IPS DF 19.7 (cell line): ENCODE data around the gene SCGB1A1.

Experiments
- DNase-seq: peaks from one replicate; pipeline ENCODE4 v3.0.0-alpha.2; 2013; ENCODE audit warnings: low read depth, low spot score

The SCGB1A1 gene

DNA sequence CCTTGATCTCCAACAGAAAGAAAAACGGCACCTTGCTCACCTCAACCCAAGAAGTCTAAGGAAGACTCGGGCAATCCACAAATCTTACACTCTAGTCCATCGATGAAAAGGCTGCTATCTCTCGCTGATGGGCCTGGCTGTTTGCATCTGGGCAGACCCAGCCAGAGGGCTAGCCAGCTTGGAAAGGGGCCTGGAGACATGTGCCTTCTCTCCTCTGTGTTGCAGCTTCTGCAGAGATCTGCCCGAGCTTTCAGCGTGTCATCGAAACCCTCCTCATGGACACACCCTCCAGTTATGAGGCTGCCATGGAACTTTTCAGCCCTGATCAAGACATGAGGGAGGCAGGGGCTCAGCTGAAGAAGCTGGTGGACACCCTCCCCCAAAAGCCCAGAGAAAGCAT is 3.2 kb downstream of the SCGB1A1 start:
- no peak for DNase-seq

DNA sequence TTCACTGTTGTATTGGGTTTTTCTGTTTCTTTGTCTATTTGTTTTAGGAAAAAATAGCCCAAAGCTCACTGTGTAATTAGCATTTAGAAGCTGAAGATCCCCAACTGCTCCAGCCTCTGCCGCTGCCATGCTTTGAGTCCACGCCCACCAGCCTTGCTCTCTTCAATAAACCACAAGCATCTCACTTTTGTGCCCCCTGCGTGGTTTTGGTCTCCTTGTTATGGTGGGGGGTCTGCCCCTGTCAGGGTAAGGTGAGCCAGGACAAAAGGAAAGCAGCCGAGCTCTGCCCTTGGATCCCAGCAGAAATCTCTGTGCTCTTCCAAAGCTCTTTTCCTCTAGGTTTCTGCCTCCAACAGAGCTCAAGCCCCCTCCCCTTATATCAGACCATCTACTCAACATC is 4.2 kb downstream of the SCGB1A1 start:
- no peak for DNase-seq

DNA sequence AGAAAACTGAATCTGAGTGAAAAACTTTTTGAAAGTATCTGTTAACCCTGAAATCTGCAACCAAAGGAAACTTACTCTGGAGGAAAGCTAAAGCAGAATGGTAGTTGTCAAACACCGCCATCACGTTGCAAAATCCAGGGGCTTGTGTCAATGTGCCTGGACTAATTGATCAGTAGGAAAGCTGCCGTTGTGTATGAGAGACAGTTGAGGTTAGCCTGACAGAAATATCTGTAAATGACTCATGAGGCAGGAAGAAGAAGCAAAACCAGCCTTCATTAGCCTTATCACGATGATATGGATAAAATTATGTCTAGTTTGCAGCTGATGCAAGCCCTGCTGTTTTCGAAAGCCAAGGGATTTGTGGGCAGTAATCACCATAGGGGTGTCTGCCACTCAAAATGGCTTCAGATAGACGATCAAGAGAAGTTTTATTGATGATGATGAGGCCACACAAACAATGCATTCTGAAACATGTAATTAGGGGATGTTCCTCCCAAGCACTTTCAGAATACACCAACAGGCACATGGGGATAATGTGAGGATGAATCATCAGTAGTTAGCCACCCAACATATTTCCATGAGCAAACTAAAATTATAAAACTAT is 8.9 kb downstream of the SCGB1A1 start:
- DNase-seq = no peak

DNA sequence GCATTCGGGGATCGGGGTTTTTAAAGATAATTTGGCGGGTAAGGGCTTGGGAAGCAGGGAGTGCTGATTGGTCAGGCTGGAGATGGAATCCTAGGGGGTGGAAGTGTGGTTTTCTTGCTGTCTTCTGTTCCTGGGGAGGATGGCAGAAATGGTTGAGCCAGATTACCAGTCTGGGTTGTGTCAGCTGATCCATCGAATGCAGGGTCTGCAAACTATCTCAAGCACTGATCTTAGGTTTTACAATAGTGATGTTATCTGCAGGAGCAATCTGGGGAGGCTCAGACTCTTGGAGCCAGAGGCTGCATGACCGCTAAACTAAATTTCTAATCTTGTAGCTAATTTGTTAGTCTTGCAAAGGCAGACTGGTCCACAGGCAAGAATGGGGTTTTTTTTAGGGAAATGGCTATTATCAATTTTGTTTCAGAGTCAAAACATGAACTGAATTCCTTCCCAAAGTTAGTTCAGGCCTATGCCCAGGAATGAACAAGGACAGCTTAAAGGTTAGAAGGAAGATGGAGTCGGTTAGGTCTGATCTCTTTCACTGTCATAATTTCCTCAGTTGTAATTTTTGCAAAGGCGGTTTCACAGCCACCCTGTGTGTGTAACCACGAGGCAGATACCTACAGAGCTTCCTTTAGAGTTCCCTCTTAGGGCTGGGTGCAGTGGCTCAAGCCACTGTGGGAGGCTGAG is 10.2 kb downstream of the SCGB1A1 start:
- DNase-seq = no peak

DNA sequence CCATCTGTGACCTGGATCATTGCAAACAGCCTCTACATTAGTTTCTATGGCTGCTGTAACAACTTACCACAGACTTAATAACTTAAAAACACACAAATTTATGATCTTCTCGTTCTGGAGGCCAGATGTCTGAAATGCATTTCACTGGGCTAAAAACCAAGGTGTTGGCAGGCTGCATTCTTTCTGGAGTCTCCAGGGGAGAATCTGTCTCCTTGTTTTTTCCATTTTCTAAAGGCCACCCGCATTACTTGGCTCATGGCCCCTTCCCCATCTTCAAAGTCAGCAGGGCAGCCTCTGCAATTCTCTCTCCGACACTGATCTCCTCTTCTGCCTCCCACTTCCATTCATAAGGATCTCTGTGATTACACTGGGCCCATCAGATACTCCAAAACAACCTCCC is 11.6 kb downstream of the SCGB1A1 start:
- DNase-seq = no peak

DNA sequence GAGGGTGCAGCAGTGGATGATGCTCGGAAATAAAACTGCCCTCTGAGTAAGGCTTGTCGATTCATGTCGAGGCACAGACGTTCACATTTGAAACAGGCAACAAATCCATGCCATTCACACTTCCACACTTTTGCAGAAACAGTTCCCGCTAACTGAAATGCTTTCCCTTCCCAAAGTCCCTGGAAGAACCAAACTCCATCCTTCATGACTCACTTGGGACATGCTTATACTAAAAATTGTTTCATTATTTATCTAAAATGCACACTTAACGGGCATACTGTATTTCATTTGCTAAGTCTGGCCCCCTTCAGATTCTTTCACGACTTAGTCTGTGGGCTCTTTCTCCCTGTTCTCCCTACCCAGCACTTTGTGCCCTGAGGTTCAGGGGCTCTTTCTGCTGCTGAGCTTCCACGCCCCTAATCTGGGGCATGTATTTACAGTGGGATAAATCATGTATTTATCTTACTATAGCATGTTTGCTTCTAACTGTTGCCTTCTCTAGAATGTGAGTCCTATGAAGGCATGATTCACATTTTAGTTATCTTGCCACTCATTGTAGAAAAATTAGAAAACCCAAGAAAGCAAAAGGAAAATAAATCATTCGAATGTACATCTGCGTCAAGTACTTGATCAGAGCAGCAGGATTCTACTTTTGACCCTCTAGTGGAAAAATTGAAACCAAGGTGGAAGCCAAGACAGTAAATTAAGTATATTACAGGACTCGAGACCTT is 12.5 kb downstream of the SCGB1A1 start:
- DNase-seq = no peak

DNA sequence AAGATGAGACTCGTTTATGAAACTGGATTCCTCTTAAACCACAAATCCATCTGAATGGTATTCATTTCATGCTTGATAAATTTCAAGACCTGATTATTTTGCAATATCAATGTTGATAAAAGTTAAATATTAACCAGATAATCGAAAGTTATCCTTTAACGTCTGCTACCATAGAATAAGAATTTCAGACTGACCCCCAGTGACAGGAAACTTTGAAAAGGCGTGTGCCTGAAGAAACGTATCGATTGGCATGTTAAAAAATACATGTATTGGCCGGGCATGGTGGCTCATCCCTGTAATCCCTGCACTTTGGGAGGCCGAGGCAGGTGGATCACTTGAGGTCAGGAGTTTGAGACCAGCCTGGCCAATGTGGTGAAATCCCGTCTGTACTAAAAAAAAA is 13.9 kb downstream of the SCGB1A1 start:
- DNase-seq = no peak

DNA sequence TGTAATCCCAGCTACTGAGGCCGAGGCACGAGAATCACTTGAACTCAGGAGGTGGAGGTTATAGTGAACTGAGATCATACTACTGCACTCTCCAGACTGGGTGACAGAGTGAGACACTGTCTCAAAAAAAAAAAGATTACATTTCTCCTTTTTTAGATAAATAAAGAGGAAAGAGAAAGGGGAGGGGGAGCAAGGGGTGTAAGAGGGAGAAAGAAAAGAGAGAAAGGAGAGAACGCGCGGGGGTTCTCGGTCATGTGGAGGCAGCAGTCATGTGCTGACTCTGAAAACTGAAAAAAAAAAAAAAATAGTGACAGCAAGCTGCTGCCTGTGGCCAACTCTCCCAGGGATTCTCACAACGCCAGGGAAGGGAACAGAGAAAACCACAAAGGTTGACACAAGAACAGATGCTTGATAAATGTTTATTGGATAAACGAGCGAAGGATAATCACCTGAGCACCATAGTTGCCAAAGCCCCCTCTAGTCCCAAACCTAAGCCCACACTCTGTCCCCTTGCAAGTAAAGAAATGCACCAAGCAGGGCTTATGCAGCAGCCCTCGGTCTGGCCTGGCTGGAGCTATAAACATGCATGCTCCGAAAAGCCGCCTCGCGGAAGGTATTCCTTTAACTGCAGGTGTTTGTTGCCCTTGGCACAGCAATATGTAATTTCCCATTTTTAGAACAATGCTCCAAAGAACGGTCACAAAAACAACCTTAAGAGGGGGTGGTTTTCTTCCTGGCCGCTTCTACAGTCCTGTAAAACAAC is 14.5 kb downstream of the SCGB1A1 start:
- DNase-seq = no peak

DNA sequence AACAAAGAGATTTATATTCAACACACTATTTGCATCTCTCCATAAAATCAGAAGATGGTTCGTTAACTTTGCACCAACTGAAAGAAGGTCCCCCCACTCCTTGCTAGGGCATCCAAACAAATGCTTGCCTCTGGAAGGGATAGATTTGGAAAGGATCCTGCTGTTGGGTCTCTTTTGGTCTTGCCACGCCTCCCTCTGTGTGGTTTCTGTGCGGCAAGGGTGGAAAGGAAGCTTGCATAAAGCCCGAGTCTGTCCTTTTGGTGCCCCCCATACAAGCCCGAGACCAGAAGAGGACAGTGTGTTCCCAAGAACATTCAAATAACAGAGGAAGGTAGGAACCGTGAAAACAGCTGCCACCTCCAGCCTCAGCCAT is 15.1 kb downstream of the SCGB1A1 start:
- DNase-seq = no peak

DNA sequence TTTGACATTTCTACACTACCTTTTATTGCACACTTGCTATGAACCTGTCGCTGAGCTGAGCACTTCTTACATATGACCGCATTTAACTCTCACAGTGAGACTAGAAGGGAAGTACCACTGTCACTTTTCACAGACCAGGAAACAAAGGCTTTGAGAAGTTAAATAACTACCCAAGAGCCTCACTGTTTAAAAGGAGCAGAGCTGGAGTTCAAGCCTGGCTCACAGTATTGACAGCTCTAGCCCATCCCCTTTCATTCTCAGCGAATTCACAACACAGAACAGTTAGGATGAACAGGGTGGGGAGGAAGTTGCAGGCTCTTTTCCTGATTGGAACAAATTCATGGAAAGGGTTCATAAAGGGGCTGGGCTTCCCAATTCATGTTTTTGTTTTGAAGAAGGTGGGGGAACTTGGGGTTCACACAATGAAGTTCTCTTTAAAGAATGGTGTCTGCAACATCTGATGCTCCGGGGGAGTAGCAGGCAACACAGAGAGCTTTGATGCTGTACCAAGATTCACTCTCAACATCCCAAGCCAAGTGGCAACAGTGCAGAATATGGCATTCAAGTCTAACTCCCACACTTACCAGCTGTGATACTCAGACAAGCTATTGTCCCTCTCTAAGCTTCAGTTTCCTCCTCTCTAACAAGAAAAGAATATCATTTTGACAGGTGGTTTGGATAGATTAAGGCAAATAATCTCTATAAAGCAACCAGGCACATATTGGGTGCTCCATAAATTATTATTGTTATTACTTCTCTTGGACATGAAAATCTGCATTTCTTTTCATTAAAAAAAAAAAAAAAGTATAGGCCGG is 17.2 kb downstream of the SCGB1A1 start:
- no peak for DNase-seq

DNA sequence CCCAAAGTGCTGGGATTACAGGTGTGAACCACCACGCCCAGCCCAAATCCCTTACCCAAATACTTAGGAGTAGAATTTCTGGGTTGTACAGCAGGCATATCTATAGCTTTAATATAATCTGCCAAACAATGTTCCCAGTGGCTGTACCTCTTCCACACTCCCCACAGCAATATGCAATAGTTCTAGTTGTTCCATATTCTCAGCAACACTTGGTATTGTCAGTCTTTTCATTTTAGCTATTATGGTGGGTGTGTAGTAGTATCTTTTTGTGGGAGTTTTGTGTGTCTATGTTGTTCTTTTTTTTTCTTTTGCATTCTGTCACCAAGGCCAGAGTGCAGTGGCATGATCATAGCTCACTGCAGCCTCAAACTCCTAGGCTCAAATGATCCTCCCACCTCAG is 18.8 kb downstream of the SCGB1A1 start:
- no peak for DNase-seq

DNA sequence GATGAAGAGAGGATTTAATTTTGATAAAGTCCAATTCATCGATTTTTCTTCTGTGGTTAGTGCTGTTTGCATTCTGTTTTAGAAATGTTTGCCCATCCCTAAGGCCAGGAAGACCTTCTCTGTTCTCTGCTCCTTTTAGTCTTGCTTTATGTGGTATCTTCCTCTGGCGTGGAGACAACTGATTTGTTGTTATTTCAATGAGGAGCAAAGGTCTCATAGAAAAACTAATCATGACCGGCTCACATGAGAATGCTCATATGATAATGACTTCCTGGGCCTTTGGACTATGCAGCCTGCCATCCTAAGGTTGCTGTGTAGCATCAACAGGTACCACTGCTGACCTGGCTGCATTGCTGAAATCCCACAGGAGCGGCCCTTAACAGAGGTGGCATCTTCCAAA is 19.8 kb downstream of the SCGB1A1 start:
- no peak for DNase-seq

DNA sequence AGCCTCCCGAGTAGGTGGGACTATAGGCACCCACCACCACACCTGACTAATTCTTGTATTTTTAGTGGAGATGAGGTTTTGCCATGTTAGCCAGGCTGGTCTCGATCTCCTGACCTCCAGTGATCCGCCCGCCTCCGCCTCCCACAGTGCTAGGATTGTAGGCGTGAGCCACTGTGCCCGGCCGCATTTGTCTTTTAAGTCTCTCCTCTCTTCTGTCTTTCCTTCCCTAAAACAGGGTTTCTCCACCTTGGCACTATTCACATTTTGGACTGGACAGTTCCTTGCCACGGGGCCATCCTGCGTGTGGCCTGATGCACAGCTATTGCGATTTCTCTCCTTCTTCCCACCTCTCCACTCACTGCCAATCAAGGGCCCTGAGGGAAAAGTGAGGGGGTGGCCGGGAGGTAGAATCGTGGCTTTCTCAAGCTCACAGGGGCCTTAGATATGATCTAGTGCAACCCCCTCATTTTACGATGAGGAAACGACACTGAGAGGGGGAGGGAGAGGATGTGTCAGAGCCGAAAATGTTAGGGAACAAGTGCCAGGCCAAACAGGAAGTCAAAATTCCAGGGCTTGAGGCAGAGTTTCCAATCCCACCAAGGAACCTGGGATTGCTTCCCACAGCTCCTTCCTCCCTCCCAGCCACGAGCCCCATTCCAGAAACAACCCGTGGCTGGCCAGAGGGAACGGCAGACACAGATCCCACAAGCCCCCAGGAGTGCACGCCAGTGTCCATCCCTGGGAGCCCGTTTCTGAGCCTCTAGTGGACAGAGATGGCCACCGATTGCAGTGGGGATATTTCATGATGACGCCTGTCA is 21.2 kb downstream of the SCGB1A1 start:
- DNase-seq = no peak

DNA sequence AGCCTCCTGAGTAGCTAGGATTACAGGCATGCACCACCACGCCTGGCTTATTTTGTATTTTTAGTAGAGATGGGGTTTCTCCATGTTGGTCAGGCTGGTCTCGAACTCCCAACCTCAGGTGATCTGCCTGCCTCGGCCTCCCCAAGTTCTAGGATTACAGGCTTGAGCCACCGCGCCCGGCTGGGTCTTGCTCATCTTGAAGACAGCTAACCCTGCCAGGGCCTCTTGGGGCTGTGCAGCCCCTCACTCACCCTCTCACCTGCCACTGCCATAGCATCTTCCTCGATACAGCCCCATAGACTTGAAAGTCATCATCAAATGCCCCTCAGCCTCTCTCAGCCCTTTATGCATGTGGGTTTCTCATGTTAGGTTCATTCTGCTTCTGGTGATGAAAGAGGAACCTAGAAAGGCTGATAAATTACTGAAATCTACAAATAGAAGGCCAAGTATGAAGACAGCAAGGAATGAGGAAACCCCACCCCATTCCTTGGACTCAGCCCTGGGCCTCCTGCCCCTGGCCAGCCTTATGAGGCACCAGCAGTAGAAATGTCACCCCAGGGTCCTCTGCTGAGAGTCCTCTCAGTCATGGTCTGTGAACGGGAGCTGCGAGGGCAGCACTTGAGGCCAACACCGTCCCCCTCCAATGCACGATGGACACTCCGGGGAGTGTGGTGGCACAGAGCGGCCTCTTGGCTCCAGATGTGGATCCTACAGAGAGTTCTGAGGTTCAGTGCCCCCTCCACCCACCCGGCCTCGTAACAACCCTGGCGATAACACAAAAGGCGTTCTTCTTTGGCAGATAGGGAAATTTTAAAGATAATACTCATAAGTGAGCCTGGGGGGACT is 24.8 kb downstream of the SCGB1A1 start:
- DNase-seq = no peak

DNA sequence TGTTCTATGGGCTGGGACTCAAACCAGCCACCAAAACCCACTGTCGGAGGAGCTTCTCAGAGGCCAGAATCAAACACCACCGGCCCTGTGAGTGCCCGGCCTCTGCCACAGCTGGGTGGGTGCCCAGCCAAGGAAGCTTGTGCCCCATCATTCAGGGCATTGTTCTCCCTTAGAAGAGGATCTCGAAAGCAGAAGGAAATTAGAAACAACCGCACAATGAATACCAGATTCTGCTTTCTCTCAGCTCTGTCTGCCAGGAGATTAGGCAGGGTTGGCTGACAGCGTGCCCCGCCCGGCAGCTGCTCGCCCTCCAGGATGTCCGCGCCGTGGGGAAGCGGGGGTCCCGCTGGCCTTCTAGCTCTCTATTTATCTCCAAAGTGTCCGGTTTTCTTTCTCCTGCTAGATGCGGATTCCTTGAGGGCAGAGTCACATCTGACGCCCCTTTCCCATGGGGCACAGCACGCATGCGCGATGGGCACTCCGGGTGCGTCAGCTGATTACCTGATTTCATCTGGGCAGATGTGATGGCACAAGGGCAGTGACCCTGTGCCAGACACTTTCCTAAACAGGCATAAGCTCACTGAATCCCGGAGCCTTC is 25.5 kb downstream of the SCGB1A1 start:
- no peak for DNase-seq

DNA sequence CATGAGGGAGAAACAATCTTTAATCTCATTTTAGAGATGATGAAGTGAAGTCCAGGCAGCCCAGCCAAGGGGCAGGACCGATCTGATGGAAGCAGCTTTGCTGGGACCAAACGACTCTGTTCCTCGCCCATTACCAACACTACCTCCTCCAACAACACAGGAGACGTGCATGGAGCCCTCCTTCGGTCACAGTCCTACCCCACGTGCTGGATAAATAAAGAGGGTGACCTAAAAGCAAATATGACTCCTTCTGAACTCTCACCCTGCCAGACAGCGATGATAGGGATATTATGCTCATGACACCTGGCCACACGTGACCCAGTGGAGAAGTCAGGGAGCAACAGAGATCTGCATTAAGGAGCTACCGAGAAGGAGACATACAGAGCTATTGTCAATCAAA is 26.0 kb downstream of the SCGB1A1 start:
- no peak for DNase-seq

DNA sequence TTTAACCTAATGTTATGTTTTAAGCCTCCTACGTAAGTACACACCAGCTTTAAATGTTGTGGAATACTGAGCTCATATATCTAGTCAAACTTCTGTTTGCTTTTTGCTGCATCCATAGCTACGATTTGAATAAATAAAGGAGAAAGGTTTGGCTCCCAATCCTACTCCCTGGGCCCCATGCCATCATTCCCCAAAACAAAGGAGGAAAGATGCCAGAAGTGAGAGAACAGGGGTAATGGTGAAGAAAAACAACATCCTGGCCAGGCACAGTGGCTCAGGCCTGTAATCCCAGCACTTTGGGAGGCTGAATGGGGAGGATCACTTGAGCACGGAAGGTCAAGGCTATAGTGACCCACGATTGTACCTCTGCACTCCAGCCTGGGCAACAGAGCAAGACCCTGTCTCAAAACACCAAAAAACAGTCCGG is 26.5 kb downstream of the SCGB1A1 start:
- no peak for DNase-seq

DNA sequence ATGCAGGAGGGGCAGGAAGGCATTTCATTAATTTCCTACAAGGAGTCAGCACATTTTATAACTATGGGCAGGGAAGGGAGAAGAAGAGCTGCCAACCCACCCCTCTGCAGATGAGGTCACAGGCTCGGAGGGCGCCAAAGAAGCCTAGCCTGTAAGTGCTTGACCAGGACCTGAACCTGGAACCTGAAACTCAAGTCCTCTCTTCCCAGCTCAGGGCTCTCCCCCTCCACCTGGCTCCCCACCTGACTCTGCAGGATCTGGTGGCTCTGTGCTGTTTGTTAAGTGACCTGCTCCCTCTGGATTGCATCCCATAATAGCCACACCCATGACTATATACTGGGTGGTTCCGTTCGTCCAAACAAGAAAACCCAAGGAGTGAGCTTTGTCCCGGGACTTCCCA is 27.3 kb downstream of the SCGB1A1 start:
- DNase-seq = no peak

DNA sequence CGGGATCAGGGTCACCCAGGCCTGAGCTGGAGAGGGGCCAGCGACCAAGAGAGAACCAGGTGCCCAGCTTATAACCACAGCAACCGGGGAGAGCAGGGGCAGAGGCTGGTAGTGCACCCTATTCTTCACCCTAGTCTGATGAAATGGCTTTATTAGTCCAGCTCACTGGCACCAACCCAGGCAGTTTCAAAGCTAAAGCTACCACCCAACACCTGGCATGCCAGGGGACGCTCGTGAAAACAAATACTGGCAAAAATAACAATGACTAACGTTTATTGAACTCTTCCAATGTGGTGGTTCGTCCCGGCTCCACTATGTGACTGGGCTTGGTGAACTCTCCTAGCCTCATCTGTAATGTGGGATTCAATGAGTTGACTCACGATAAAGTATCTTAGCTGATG is 30.6 kb downstream of the SCGB1A1 start:
- no peak for DNase-seq
